NCI-H2171 treated with DMSO at 0.1 percent for 48 hours (cell line): ENCODE measurements around the gene MAP4K2.

Source experiments
- DNase-seq: peaks from one replicate; lab custom pipeline; 2025; lab: John Stamatoyannopoulos, UW

Gene MAP4K2

DNA sequence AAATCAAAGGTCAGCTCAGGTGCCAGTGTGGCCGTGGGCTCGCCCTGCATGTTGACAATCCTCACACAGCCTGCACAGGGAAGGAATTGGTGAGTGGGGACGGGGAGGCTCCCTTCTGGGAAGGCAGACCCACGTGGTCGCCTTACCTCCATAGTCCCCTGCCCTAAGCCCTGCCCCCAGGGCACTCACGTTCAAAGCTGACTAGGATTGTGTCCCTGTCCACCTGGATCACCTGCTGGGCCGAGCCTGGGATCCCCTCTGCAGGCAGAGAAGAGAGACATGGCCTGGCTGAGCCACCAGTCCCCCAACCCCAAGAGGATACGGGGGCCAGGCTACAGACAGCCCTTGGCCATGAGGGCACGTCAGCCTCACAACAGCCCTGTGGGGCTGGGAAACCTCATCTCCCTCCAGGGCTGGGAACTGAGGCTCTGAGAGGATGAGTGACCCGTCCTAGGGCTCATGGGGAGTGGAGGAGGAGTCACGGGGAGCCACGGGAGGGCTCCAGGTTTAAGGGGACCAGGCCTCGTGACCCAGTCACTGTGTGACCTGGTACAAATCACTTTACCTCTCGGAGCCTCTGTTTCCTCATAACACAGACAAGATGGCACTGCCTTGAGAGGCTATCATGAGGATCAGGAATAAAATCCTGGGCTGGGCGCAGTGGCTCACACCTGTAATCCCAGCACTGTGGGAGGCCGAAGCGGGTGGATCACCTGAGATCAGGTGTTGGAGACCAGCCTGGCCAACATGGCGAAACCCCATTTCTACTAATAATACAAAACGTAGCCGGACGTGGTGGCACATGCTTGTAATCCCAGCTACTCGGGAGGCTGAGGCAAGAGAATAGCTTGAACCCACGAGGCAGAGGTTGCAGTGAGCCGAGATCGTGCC lies 12.6 kb downstream of the MAP4K2 start:
- no peak for DNase-seq

DNA sequence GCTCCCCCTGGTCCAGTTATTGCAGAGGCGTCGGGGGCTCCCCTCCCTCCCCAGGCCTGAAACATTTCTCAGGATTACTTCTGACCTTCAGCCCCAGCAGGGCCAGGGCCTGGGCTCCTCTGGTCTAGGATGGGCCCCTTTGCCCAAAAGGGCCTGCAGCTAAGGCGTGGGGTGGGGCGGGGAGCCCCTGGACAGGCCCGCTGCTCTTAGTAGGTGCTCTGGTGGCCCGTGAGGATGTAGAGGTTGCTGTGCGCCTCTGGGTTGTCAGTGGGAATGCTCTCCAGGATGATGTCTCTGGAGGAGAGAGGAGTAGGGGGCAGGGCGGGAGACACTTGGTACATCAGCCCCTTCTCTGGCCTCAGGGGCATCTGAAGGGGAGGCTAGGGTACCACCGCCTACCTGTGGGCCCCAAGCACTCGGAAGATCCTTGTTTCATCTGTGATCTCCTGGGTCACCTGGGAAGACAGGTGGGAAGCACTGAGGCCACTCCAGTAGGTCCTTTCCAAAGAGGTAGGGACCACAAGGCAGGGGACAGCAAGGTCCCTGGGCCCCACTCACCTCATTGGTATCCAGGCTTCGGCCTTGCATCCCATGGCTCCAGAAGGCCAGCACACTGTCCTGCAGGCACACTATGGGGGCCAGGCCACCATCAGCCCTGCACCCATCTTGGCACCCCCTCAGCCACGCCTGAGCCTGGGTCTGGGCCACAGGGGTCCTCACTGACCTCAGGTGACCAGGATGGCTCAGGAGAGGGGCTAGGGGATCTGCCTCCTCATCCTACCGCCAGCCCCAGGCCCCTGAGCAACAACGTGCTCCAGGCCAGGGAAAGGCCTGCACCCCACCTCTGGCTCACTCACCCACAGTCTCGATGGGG lies 13.4 kb downstream of the MAP4K2 start:
- DNase-seq, result no peak

- DNase-seq, result no peak
These were observed 14.4 kb downstream of the MAP4K2 start for GRCh38 chr11:64788321-64789215.

- no peak for DNase-seq
These were observed 15.3 kb downstream of the MAP4K2 start for GRCh38 chr11:64787526-64788320.

DNA sequence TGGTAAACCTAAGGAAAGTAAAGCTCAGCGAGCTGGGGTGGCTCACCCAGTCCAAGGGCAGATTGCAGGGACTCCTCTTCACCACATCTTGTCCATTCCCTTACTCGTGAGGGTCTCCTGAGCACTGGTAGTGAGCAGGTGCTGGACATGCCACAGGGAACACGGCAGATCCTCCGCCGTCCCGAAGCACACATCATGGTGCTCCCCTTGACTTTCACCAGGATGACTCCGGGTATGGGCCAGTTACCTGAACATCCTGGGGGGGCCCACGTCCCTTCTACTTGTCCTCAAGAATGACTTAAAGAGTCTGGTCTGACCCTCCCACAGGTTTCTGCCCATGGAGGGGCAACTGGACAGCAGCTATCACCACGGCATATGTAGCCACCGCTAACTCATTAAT lies 16.7 kb downstream of the MAP4K2 start:
- no peak for DNase-seq

- DNase-seq, result no peak
These were observed 18.0 kb downstream of the MAP4K2 start for GRCh38 chr11:64784813-64785581.

DNA sequence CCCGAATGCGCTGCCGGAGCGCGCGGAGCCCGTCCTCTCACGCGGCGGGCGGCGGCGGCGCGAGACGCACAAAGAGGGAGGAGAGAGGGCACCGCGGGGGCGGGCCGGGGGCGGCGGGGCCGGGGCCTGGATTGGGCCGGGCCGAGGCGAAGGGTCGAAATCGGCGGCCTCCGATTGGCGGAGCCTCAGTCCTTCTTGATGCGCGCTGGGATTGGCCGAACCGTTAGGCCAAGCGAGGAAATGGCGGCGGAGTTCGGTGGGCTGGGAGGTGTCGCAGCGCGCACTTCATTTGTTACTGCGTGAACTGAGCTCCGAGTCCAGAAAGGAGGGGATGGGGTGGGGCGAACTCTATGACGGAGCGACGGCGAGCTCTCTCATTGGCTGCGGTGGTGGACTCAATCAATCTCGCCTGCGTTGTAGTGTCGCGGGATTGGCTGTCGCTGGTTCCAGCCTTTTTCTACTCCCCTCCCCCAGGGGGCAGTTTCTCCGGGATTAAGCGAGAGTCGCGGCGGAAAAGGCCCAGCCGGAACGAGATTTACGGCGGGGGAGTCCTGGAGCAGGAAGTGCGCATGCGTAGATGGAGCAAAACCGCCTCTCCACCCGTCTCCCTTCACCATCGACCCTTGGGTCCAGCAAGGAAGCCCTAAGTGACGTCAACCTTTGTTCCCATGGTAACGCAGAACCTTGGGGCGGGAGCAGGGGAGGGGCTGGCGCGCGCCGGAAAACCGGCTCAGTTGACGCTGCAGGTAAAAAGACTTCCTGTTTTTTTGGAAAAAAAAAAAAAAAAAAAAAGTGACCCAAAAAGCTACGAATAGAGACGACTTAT lies 24.3 kb downstream of the MAP4K2 start, which contains the start of gene SF1:
Gene SF1 (minus strand): TSS at position 70 of the 826 bp plus-strand sequence. CDS start 150 bp downstream, outside the sequence.
- DNase-seq, result peak; percentile 100

DNA sequence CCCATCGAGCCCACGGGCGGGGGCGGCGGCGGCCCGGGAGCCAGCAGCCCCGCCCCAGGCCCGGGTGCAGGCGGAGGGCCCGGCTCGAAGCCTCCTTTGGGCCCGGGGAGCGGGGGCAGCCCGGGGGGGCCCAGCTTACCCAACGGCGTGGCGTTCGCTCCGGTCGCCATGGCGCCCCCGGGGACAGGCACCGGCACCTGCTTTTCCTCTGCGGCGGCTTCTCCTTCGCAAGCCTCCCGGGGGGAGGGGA lies 24.9 kb downstream of the MAP4K2 start:
- DNase-seq, result no peak

- DNase-seq, result peak; percentile 63
These were observed 25.4 kb downstream of the MAP4K2 start for GRCh38 chr11:64777449-64778222.

DNA sequence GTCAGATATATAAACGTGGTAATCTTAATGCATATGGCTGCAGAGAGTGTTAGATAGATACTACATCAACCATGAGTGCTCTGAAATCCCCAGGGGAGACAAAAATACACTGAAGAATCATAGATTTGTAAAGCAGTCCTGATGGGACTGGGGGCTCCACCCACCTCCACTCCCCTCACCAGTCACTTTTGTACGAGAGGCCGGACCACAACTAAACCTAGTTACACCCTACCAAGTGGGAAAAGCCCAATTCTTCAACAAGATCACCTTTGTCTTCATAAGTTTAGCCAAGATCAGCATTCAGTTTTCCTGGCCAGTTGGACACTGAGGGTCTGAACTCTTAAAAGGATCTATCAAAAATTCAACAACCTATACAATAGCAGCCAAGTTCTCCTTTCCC lies 26.1 kb downstream of the MAP4K2 start:
- no peak for DNase-seq

GRCh38 chr11:64776425-64776824 lies 26.6 kb downstream of the MAP4K2 start:
- DNase-seq, result no peak

DNA sequence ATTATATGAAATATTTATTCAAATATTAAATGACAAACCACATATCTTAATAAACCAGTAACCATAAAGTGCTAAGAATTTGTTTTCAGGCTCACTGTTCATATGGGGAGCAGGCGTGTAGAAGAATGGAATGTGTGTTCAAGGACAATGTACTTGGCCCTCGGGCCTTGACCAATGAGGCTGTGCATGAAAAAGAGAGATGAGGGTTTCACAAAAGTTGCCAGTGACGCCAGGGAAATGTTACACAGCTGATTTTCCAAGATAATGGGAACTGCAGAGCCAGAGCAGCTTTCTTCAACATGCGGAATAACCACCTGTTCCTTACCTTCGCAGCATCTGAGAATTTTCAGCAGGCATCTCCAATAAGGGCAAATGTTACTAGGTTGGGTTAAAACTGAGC lies 28.9 kb downstream of the MAP4K2 start:
- no peak for DNase-seq

DNA sequence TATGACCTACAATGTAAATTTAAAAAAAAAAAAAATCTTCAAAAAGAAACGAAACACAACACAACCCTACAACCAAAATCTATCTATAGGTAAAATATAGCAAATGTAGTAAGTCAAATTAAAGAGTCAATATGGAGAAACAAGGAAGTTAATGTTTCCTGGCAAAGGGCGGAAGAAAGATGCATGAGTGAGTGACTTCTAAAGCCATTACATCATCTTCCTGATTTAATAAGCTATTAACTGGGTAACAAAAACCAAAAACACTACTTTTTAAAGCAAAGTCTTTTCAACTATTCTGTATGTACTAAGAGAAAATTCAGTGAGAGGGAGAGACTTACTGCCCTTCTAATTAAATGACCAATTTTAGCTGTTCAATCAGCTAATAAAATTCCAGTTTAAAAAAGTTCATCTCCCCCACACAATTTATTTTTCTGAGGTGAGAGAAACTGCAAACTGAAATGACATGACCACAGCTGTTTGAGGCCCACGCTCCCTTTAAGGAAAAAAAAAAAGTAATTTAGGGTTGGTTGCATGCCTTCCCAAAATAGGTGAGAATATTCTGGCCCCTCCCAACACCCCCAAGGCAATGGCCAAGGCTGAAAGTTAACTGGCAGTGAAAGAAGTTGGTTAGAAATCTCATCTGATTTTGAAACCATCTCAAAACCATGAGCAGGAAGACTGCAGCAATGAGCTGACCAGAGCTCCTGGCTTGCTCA lies 30.6 kb downstream of the MAP4K2 start:
- no peak for DNase-seq

GRCh38 chr11:64771861-64772260 lies 31.2 kb downstream of the MAP4K2 start:
- DNase-seq, result no peak

DNA sequence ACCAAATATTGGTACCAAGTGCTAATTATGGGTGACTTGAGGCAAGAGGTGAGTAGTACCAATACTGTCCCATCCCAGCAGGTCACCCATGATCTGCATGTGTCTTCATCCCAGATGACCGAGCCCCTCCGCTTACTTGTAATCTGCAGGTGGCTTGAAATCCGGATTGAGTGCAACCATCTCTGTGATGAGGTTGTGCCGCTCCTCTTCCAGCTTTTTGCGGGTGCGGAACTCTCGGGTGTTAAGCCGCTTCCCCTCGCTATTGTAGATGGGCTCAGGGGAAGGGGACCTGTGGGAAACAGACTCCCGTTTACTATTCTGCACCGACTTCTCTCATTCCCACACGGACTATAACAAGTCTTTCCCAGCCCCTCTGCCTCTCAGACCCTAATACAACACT lies 32.9 kb downstream of the MAP4K2 start:
- DNase-seq, result no peak

- DNase-seq, result no peak
These were observed 33.7 kb downstream of the MAP4K2 start for GRCh38 chr11:64769283-64769682.

DNA sequence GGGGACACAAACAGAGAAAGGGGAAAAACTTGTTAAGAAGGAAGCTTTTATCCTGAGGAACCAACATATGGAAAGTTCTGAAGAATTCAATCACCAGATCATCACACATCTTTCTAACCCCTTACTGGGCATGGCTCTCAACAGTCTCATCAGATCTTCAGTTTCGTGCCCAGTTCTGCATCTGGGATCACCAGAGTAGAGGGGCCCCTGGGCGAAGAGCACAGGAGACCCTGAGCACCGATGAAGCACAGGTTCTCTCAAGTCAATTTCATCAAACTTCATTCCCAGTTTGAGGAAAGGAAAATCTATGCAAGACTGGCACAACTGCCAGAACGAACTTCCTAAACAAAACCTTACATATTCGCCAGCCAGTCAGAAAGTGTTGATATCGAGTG lies 34.7 kb downstream of the MAP4K2 start:
- no peak for DNase-seq
